T-helper 2 cell (primary cell): ENCODE data around the gene NR2F2.
"Not testable (repeated sequence)": the region's sequence is repeated elsewhere in the genome, so short reads cannot be mapped to it uniquely, and the experiment has no call there.

Source experiments
- DNase-seq, 5 experiments: peaks; one replicate each; pipeline versions ENCODE4 v3.0.0 to v3.0.0-alpha.2; 2012 to 2022

NR2F2 gene

GRCh38 chr15:96369825-96370621 is 39.5 kb downstream of the NR2F2 start:
- DNase-seq = no peak

GRCh38 chr15:96372554-96372953 is 42.1 kb downstream of the NR2F2 start:
- DNase-seq = no peak

GRCh38 chr15:96374499-96374898 is 44.0 kb downstream of the NR2F2 start:
- no peak for DNase-seq

GRCh38 chr15:96379592-96379991 is 49.1 kb downstream of the NR2F2 start:
- not testable (repeated sequence) for DNase-seq

GRCh38 chr15:96381463-96381862 is 51.0 kb downstream of the NR2F2 start:
- no peak for DNase-seq

GRCh38 chr15:96385195-96385594 is 54.7 kb downstream of the NR2F2 start:
- no peak for DNase-seq

GRCh38 chr15:96388673-96389072 is 58.2 kb downstream of the NR2F2 start:
- DNase-seq = no peak
